ENCODE measurements around the gene RFTN2.

The RFTN2 gene

GRCh38 chr2:197675246-197675645, at the start of gene RFTN2:
Gene RFTN2, minus strand, starts transcription at chr2:197675587. Its CDS starts 129 bp downstream, at chr2:197675458.
- Histone ChIP-seq H3K27me3 (ENCODE audit: insufficient read depth, low read length, poor library complexity) (peaks cover 11% of the 10 kb centered on the region), H3K4me3 (ENCODE audit: low read depth in 1 of 2, low read length in 2 of 2) (no peak within 1 kb of the TSS), H3K9me3 (ENCODE audit: insufficient read depth, low read length, severe bottlenecking) (no peaks in the 10 kb centered on the region), H3K36me3 (ENCODE audit: insufficient read depth, low read length) (no peaks in the 10 kb centered on the region), H3K4me2 (ENCODE audit: insufficient read depth, low read length) (no peak within 1 kb of the TSS), H3K27ac (ENCODE audit: low read length) (no peak within 1 kb of the TSS), H3K4me1 (ENCODE audit: insufficient read depth, low read length) (no peaks in the 10 kb centered on the region), H2AFZ (ENCODE audit: low read depth, low read length) (no peak within 1 kb of the TSS), H3K79me2 (ENCODE audit: insufficient read depth, low read length) (no peaks in the 10 kb centered on the region), H4K20me1 (ENCODE audit: insufficient read depth, low read length) (no peaks in the 10 kb centered on the region), H3K9ac (ENCODE audit: low read depth, low read length) (no peak within 1 kb of the TSS)
- no peak for DNase-seq
- TF ChIP-seq CTCF (IDR thresholded peaks at IDR 0.05; ENCODE audit: borderline replicate concordance, extremely low read depth, low read length, poor library complexity, severe bottlenecking), result no peak
- TF ChIP-seq EZH2 (IDR thresholded peaks at IDR 0.05; ENCODE audit: borderline replicate concordance, low read depth, low read length, severe bottlenecking), result no peak
- ATAC-seq (ENCODE audit: insufficient read depth, low read depth), result no peak

- Histone ChIP-seq H3K27ac (ENCODE audit: low read length) (no peak overlapping the region), H3K4me1 (ENCODE audit: insufficient read depth, low read length) (no peaks in the 10 kb centered on the region), H3K36me3 (ENCODE audit: insufficient read depth, low read length) (0 out of 2 replicates have a peak, but pooled peaks cover 6% of the 10 kb centered on the region), H3K4me2 (ENCODE audit: insufficient read depth, low read length) (no peak overlapping the region), H2AFZ (ENCODE audit: low read depth, low read length) (no peak overlapping the region), H3K4me3 (ENCODE audit: low read depth in 1 of 2, low read length in 2 of 2) (no peak overlapping the region), H3K79me2 (ENCODE audit: insufficient read depth, low read length) (no peaks in the 10 kb centered on the region), H3K9me3 (ENCODE audit: insufficient read depth, low read length, severe bottlenecking) (no peaks in the 10 kb centered on the region), H3K27me3 (ENCODE audit: insufficient read depth, low read length, poor library complexity) (no peaks in the 10 kb centered on the region), H4K20me1 (ENCODE audit: insufficient read depth, low read length) (no peaks in the 10 kb centered on the region), H3K9ac (ENCODE audit: low read depth, low read length) (no peak overlapping the region)
- no peak for TF ChIP-seq EZH2 (IDR thresholded peaks at IDR 0.05; ENCODE audit: borderline replicate concordance, low read depth, low read length, severe bottlenecking)
- no peak for TF ChIP-seq CTCF (IDR thresholded peaks at IDR 0.05; ENCODE audit: borderline replicate concordance, extremely low read depth, low read length, poor library complexity, severe bottlenecking)
- ATAC-seq (ENCODE audit: insufficient read depth, low read depth) (no peak), DNase-seq (no peak)
These were observed 42.5 kb upstream of the RFTN2 start for GRCh38 chr2:197717863-197718262.

- Histone ChIP-seq H2AFZ (ENCODE audit: low read depth, low read length) (no peak overlapping the region), H3K9ac (ENCODE audit: low read depth, low read length) (no peak overlapping the region), H3K9me3 (ENCODE audit: insufficient read depth, low read length, severe bottlenecking) (no peaks in the 10 kb centered on the region), H3K4me3 (ENCODE audit: low read depth in 1 of 2, low read length in 2 of 2) (no peak overlapping the region), H3K4me1 (ENCODE audit: insufficient read depth, low read length) (peaks cover 19% of the 10 kb centered on the region), H3K27ac (ENCODE audit: low read length) (no peak overlapping the region), H3K27me3 (ENCODE audit: insufficient read depth, low read length, poor library complexity) (no peaks in the 10 kb centered on the region), H3K36me3 (ENCODE audit: insufficient read depth, low read length) (peaks cover 31% of the 10 kb centered on the region; the same call in 1 of the 2 replicates), H3K4me2 (ENCODE audit: insufficient read depth, low read length) (no peak overlapping the region), H3K79me2 (ENCODE audit: insufficient read depth, low read length) (peaks cover 21% of the 10 kb centered on the region), H4K20me1 (ENCODE audit: insufficient read depth, low read length) (peaks cover 23% of the 10 kb centered on the region; the same call in 1 of the 2 replicates)
- TF ChIP-seq CTCF (IDR thresholded peaks at IDR 0.05; ENCODE audit: borderline replicate concordance, extremely low read depth, low read length, poor library complexity, severe bottlenecking), result no peak
- no peak for TF ChIP-seq EZH2 (IDR thresholded peaks at IDR 0.05; ENCODE audit: borderline replicate concordance, low read depth, low read length, severe bottlenecking)
- ATAC-seq (ENCODE audit: insufficient read depth, low read depth) (no peak), DNase-seq (no peak)
These were observed 37.9 kb upstream of the RFTN2 start for GRCh38 chr2:197713271-197713670.

- no peak overlapping the region for H3K27ac ChIP-seq (ENCODE audit: low read length)
- H3K9ac ChIP-seq (ENCODE audit: low read depth, low read length), result no peak overlapping the region
- TF ChIP-seq CTCF (IDR thresholded peaks at IDR 0.05; ENCODE audit: borderline replicate concordance, extremely low read depth, low read length, poor library complexity, severe bottlenecking), result no peak
- TF ChIP-seq EZH2 (IDR thresholded peaks at IDR 0.05; ENCODE audit: borderline replicate concordance, low read depth, low read length, severe bottlenecking), result no peak
- ATAC-seq (ENCODE audit: insufficient read depth, low read depth) (no peak), DNase-seq (no peak)
- H3K9me3 ChIP-seq (ENCODE audit: insufficient read depth, low read length, severe bottlenecking), result no peaks in the 10 kb centered on the region
- no peak overlapping the region for H3K4me3 ChIP-seq (ENCODE audit: low read depth in 1 of 2, low read length in 2 of 2)
- H4K20me1 ChIP-seq (ENCODE audit: insufficient read depth, low read length), result peaks cover 34% of the 10 kb centered on the region
- H3K4me1 ChIP-seq (ENCODE audit: insufficient read depth, low read length), result peaks cover 36% of the 10 kb centered on the region
- no peak overlapping the region for H3K4me2 ChIP-seq (ENCODE audit: insufficient read depth, low read length)
- H3K36me3 ChIP-seq (ENCODE audit: insufficient read depth, low read length), result peaks cover 34% of the 10 kb centered on the region
- no peaks in the 10 kb centered on the region for H3K27me3 ChIP-seq (ENCODE audit: insufficient read depth, low read length, poor library complexity)
- peaks cover 38% of the 10 kb centered on the region for H3K79me2 ChIP-seq (ENCODE audit: insufficient read depth, low read length)
- no peak overlapping the region for H2AFZ ChIP-seq (ENCODE audit: low read depth, low read length)
These were observed 36.2 kb upstream of the RFTN2 start for GRCh38 chr2:197711578-197711977.
